B cell (primary cell): ENCODE data around the gene FALEC.

ENCODE experiments used
- CTCF ChIP-seq: fragments of 200-600 bp; IDR thresholded peaks from one replicate; pipeline ENCODE4 v1.8.0; 2022; ENCODE audit warnings: antibody characterized with exemption, mild to moderate bottlenecking
- EZH2 ChIP-seq: IDR thresholded peaks from 2 replicates; pipeline ENCODE4 v1.6.1; 2012; ENCODE audit warnings: borderline replicate concordance, low read depth, mild to moderate bottlenecking, moderate library complexity, low read length; ENCODE audit not compliant: insufficient read depth, poor library complexity, severe bottlenecking

GRCh38 chr1:150508982-150509381 is 6.6 kb upstream of the FALEC start:
- TF ChIP-seq CTCF, result no peak
- no peak for TF ChIP-seq EZH2
